K562 (cell line): Measurements from ENCODE around the gene CDKN2C. TPM values are rescaled to one million over a fixed set of nuclear protein-coding genes. Genes with fewer than 3 reads are reported as not detected.

Source experiments
- ASH1L ChIP-seq: fragments of 450-650 bp; IDR thresholded peaks from 2 replicates; pipeline ENCODE4 v1.6.1; 2018; ENCODE audit warnings: borderline replicate concordance, mild to moderate bottlenecking, low read depth; ENCODE audit not compliant: partially characterized antibody
- EGR1 ChIP-seq: fragments of 450-650 bp; conservative IDR thresholded peaks from 2 replicates; pipeline ENCODE4 v1.6.1; 2017; ENCODE audit warnings: mild to moderate bottlenecking
- ETV6 ChIP-seq, 3 experiments: fragments of 150-350 bp in 1 of 3; sonication (generic) in 1 of 3; formaldehyde crosslinking in 1 of 3; IDR thresholded peaks; 2 replicates each; pipeline versions ENCODE4 v1.6.1 to v1.8.0; 2014 to 2022; ENCODE audit warnings: borderline replicate concordance in 2 of 3, low read depth in 2 of 3, antibody characterized with exemption in 1 of 3, low read length in 1 of 3, mild to moderate bottlenecking in 1 of 3, missing genetic modification reagents in 1 of 3
- HMG20B ChIP-seq: fragments of 250-450 bp; sonication (Bioruptor Pico); IDR thresholded peaks from 2 replicates; pipeline ENCODE4 v1.5.0; 2021; ENCODE audit warnings: mild to moderate bottlenecking
- KHSRP ChIP-seq: fragments of 450-650 bp; IDR thresholded peaks from 2 replicates; pipeline ENCODE4 v1.6.1; 2017
- polyA plus RNA-seq, 8 experiments: library from polyadenylated mRNA; depleted of rRNA in 4 of 8; stranded (reverse) in 5 of 8; unstranded in 3 of 8; fragments of >200 nt; fragmentation: Nextera tagmentation in 2 of 8; fragmentation: Illumina TruSeq in 1 of 8; extraction: Ambion mirVana in 2 of 8; extraction: Trizol in 1 of 8; gene quantifications; 2 replicates each; pipeline versions ENCODE4 v1.2.1 to v1.2.3, GENCODE V29; 2011 to 2014; ENCODE audit warnings: inconsistent platforms in 1 of 8, missing spikeins in 1 of 8
- total RNA-seq, 7 experiments: library from RNA; depleted of rRNA in 6 of 7; stranded (reverse); fragments of >200 nt in 6 of 7; fragmentation: Illumina TruSeq in 2 of 7; extraction: Trizol in 2 of 7; gene quantifications; 2 replicates each; pipeline versions ENCODE4 v1.2.1 to v1.2.3, GENCODE V29; 2011 to 2021; ENCODE audit warnings: low replicate concordance in 1 of 7
- TF ChIP-seq, protein P1 (sequence below): fragments of 150-350 bp; conservative IDR thresholded peaks from 2 replicates; pipeline ENCODE4 v1.6.1; 2014; ENCODE audit warnings: low read length
- TF ChIP-seq, protein P2 (sequence below), 2 experiments: fragments of 450-650 bp in 1 of 2; sonication (generic) in 1 of 2; formaldehyde crosslinking in 1 of 2; IDR thresholded peaks; 2 replicates each; pipeline versions ENCODE4 v1.7.1 to v1.9.0; 2016 to 2022; ENCODE audit warnings: inconsistent platforms in 1 of 2, mild to moderate bottlenecking in 1 of 2, missing genetic modification reagents in 1 of 2
- TF ChIP-seq, protein P3 (sequence below): sonication (generic); formaldehyde crosslinking; IDR thresholded peaks from 2 replicates; pipeline ENCODE4 v1.8.1; 2023; ENCODE audit warnings: mild to moderate bottlenecking, missing genetic modification reagents

Gene CDKN2C
- total and polyA plus RNA-seq, 9 of the 15 experiments (the other 6 are each of a cell fraction or from before 2014, with no cell fraction given), result 11.9 to 74.3 (median 45.9) TPM

- TF ChIP-seq, protein P1, sequence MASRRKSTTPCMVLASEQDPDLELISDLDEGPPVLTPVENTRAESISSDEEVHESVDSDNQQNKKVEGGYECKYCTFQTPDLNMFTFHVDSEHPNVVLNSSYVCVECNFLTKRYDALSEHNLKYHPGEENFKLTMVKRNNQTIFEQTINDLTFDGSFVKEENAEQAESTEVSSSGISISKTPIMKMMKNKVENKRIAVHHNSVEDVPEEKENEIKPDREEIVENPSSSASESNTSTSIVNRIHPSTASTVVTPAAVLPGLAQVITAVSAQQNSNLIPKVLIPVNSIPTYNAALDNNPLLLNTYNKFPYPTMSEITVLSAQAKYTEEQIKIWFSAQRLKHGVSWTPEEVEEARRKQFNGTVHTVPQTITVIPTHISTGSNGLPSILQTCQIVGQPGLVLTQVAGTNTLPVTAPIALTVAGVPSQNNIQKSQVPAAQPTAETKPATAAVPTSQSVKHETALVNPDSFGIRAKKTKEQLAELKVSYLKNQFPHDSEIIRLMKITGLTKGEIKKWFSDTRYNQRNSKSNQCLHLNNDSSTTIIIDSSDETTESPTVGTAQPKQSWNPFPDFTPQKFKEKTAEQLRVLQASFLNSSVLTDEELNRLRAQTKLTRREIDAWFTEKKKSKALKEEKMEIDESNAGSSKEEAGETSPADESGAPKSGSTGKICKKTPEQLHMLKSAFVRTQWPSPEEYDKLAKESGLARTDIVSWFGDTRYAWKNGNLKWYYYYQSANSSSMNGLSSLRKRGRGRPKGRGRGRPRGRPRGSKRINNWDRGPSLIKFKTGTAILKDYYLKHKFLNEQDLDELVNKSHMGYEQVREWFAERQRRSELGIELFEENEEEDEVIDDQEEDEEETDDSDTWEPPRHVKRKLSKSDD, result no peak
- TF ChIP-seq HMG20B, result no peak
- no peak for TF ChIP-seq ETV6 (IDR thresholded peaks at IDR 0.05; ENCODE audit: borderline replicate concordance in 1 of 2, low read depth in 2 of 2, low read length in 1 of 2)
- TF ChIP-seq ETV6 (CRISPR knock-in tag; IDR thresholded peaks at IDR 0.05; ENCODE audit: borderline replicate concordance), result no peak
- TF ChIP-seq, protein P2, sequence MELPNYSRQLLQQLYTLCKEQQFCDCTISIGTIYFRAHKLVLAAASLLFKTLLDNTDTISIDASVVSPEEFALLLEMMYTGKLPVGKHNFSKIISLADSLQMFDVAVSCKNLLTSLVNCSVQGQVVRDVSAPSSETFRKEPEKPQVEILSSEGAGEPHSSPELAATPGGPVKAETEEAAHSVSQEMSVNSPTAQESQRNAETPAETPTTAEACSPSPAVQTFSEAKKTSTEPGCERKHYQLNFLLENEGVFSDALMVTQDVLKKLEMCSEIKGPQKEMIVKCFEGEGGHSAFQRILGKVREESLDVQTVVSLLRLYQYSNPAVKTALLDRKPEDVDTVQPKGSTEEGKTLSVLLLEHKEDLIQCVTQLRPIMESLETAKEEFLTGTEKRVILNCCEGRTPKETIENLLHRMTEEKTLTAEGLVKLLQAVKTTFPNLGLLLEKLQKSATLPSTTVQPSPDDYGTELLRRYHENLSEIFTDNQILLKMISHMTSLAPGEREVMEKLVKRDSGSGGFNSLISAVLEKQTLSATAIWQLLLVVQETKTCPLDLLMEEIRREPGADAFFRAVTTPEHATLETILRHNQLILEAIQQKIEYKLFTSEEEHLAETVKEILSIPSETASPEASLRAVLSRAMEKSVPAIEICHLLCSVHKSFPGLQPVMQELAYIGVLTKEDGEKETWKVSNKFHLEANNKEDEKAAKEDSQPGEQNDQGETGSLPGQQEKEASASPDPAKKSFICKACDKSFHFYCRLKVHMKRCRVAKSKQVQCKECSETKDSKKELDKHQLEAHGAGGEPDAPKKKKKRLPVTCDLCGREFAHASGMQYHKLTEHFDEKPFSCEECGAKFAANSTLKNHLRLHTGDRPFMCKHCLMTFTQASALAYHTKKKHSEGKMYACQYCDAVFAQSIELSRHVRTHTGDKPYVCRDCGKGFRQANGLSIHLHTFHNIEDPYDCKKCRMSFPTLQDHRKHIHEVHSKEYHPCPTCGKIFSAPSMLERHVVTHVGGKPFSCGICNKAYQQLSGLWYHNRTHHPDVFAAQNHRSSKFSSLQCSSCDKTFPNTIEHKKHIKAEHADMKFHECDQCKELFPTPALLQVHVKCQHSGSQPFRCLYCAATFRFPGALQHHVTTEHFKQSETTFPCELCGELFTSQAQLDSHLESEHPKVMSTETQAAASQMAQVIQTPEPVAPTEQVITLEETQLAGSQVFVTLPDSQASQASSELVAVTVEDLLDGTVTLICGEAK (IDR thresholded peaks at IDR 0.05), result no peak
- TF ChIP-seq, protein P2 (CRISPR knock-in tag; IDR thresholded peaks at IDR 0.05), result no peak
- no peak for TF ChIP-seq EGR1
- peak; percentile 14 for TF ChIP-seq ASH1L
- TF ChIP-seq, protein P3, sequence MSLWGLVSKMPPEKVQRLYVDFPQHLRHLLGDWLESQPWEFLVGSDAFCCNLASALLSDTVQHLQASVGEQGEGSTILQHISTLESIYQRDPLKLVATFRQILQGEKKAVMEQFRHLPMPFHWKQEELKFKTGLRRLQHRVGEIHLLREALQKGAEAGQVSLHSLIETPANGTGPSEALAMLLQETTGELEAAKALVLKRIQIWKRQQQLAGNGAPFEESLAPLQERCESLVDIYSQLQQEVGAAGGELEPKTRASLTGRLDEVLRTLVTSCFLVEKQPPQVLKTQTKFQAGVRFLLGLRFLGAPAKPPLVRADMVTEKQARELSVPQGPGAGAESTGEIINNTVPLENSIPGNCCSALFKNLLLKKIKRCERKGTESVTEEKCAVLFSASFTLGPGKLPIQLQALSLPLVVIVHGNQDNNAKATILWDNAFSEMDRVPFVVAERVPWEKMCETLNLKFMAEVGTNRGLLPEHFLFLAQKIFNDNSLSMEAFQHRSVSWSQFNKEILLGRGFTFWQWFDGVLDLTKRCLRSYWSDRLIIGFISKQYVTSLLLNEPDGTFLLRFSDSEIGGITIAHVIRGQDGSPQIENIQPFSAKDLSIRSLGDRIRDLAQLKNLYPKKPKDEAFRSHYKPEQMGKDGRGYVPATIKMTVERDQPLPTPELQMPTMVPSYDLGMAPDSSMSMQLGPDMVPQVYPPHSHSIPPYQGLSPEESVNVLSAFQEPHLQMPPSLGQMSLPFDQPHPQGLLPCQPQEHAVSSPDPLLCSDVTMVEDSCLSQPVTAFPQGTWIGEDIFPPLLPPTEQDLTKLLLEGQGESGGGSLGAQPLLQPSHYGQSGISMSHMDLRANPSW (CRISPR knock-in tag), result no peak
- no peak for TF ChIP-seq KHSRP
- TF ChIP-seq, all 486 proteins: peak for 3
Measured at GRCh38 chr1:50971748-50972305, 1.8 kb downstream of the CDKN2C start (continued).
